ENCODE data around the gene PPP2R2D. TPM values are rescaled to one million over a fixed set of nuclear protein-coding genes. Genes with fewer than 3 reads are reported as not detected.
"Not testable (repeated sequence)": the region's sequence is repeated elsewhere in the genome, so short reads cannot be mapped to it uniquely, and the experiment has no call there.

The PPP2R2D gene
- total RNA-seq, 1 experiment from 2014 or later = 33.2 TPM

DNA sequence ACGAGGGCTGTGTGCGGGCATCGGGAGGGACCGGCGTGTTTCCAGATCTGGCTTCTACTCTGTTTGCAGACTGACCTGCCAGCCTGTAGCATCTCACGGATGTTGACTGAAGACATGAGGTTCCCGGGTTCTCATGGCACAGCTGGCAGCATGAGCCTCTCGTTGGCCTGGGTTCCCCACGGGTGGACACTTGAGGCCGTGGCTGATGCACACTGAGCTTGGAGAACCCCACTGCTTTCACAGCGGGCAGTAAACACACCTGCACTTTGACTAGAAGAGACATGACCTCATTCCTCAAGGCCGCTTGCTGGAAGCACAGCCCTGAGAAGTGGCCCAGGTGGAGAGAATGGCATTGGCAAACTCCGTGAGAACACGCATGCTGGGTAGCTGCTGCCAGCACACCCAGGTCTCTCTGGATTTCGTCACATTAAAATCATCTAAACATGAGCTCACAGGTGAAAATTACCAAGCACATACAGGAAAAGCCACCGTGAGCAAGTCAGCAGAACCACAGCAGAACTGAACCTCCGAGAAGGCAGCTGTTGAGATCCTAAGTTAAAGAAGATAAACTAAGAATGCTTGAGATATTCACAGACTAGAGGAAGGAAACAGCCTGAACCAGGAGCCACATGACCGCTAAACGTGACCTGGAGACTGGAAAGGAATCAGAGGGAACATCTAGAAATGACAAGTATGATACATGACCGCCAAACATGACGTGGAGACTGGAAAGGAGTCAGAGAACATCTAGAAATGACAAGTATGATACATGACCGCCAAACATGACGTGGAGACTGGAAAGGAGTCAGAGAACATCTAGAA, 48.4 kb downstream of the PPP2R2D start (continued):
- TF ChIP-seq, protein P1, sequence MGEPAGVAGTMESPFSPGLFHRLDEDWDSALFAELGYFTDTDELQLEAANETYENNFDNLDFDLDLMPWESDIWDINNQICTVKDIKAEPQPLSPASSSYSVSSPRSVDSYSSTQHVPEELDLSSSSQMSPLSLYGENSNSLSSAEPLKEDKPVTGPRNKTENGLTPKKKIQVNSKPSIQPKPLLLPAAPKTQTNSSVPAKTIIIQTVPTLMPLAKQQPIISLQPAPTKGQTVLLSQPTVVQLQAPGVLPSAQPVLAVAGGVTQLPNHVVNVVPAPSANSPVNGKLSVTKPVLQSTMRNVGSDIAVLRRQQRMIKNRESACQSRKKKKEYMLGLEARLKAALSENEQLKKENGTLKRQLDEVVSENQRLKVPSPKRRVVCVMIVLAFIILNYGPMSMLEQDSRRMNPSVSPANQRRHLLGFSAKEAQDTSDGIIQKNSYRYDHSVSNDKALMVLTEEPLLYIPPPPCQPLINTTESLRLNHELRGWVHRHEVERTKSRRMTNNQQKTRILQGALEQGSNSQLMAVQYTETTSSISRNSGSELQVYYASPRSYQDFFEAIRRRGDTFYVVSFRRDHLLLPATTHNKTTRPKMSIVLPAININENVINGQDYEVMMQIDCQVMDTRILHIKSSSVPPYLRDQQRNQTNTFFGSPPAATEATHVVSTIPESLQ (CRISPR knock-in tag; IDR thresholded peaks at IDR 0.05) = no peak
- TF ChIP-seq TEAD4 (CRISPR knock-in tag; IDR thresholded peaks at IDR 0.05) (no peak), CREB1 (CRISPR knock-in tag; IDR thresholded peaks at IDR 0.05) (no peak), ZNF396 (CRISPR knock-in tag; IDR thresholded peaks at IDR 0.05; ENCODE audit: borderline replicate concordance) (no peak)
- TF ChIP-seq, protein P2, sequence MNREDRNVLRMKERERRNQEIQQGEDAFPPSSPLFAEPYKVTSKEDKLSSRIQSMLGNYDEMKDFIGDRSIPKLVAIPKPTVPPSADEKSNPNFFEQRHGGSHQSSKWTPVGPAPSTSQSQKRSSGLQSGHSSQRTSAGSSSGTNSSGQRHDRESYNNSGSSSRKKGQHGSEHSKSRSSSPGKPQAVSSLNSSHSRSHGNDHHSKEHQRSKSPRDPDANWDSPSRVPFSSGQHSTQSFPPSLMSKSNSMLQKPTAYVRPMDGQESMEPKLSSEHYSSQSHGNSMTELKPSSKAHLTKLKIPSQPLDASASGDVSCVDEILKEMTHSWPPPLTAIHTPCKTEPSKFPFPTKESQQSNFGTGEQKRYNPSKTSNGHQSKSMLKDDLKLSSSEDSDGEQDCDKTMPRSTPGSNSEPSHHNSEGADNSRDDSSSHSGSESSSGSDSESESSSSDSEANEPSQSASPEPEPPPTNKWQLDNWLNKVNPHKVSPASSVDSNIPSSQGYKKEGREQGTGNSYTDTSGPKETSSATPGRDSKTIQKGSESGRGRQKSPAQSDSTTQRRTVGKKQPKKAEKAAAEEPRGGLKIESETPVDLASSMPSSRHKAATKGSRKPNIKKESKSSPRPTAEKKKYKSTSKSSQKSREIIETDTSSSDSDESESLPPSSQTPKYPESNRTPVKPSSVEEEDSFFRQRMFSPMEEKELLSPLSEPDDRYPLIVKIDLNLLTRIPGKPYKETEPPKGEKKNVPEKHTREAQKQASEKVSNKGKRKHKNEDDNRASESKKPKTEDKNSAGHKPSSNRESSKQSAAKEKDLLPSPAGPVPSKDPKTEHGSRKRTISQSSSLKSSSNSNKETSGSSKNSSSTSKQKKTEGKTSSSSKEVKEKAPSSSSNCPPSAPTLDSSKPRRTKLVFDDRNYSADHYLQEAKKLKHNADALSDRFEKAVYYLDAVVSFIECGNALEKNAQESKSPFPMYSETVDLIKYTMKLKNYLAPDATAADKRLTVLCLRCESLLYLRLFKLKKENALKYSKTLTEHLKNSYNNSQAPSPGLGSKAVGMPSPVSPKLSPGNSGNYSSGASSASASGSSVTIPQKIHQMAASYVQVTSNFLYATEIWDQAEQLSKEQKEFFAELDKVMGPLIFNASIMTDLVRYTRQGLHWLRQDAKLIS (CRISPR knock-in tag; IDR thresholded peaks at IDR 0.05; ENCODE audit: borderline replicate concordance) = no peak

DNA sequence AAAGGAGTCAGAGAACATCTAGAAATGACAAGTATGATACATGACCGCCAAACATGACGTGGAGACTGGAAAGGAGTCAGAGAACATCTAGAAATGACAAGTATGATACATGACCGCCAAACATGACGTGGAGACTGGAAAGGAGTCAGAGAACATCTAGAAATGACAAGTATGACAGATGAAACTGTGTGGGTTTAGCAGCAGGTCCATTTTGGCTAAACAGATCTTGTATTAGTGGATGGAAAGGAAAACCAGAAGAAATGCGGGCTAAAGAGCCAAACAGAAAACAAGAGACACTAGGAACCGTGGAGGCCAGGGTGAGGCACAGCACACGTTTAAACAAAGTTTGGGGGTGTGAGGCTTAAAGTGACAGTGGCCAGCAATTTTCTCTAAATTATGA, 49.1 kb downstream of the PPP2R2D start:
- ATAC-seq; H3K27ac Mint-ChIP-seq; CTCF ChIA-PET; DNase-seq (ENCODE audit: low spot score); H3K9me3 Mint-ChIP-seq; H3K4me3 Mint-ChIP-seq; POLR2A ChIA-PET; H3K27me3 Mint-ChIP-seq (ENCODE audit: low read depth); H3K4me1 Mint-ChIP-seq: not testable (repeated sequence)
- peaks cover 72% of the 10 kb centered on the region for H3K36me3 Mint-ChIP-seq

DNA sequence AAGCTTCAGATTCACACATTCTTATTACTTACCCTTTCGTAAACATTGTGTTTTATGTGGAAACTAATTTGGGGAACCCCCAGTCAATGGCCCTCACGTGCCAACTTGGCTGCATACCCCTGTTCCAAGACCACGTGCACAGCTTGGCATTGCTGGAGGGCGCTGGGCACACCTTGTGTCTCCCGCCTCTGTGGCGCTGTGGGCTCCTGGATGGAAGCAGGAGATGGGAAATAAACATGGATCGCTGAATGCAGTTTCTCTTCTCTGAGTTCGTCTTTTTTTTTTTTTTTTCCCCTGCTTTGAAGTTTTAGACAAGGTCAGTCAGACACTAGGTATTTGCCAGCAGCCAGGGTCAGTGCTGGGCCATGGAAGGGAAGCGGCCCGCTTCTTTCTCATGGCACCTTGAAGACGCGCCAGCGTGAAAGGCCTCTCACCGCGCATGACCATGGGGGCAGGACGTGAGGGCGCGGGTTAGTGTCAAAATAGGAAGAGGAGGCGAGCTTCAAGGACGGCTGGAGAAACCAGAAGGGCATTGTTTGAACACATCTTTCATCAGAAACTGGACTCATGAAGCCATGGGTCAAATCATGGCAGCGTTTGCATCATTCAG, 53.7 kb downstream of the PPP2R2D start:
- Mint-ChIP-seq H3K36me3 (peaks cover 69% of the 10 kb centered on the region), H3K27me3 (ENCODE audit: low read depth) (no peaks in the 10 kb centered on the region), H3K27ac (no peak overlapping the region), H3K4me1 (no peaks in the 10 kb centered on the region), H3K9me3 (peaks cover 17% of the 10 kb centered on the region), H3K4me3 (no peak overlapping the region)
- ATAC-seq = no peak
- no peak for DNase-seq (ENCODE audit: low spot score)
- TF ChIP-seq, protein P3, sequence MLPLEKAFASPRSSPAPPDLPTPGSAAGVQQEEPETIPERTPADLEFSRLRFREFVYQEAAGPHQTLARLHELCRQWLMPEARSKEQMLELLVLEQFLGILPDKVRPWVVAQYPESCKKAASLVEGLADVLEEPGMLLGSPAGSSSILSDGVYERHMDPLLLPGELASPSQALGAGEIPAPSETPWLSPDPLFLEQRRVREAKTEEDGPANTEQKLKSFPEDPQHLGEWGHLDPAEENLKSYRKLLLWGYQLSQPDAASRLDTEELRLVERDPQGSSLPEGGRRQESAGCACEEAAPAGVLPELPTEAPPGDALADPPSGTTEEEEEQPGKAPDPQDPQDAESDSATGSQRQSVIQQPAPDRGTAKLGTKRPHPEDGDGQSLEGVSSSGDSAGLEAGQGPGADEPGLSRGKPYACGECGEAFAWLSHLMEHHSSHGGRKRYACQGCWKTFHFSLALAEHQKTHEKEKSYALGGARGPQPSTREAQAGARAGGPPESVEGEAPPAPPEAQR (CRISPR knock-in tag; IDR thresholded peaks at IDR 0.05) = no peak
- TF ChIP-seq PRRX2 (CRISPR knock-in tag; IDR thresholded peaks at IDR 0.05) = no peak
- no peak for TF ChIP-seq NFE2L1 (CRISPR knock-in tag; IDR thresholded peaks at IDR 0.05)
- TF ChIP-seq, protein P4, sequence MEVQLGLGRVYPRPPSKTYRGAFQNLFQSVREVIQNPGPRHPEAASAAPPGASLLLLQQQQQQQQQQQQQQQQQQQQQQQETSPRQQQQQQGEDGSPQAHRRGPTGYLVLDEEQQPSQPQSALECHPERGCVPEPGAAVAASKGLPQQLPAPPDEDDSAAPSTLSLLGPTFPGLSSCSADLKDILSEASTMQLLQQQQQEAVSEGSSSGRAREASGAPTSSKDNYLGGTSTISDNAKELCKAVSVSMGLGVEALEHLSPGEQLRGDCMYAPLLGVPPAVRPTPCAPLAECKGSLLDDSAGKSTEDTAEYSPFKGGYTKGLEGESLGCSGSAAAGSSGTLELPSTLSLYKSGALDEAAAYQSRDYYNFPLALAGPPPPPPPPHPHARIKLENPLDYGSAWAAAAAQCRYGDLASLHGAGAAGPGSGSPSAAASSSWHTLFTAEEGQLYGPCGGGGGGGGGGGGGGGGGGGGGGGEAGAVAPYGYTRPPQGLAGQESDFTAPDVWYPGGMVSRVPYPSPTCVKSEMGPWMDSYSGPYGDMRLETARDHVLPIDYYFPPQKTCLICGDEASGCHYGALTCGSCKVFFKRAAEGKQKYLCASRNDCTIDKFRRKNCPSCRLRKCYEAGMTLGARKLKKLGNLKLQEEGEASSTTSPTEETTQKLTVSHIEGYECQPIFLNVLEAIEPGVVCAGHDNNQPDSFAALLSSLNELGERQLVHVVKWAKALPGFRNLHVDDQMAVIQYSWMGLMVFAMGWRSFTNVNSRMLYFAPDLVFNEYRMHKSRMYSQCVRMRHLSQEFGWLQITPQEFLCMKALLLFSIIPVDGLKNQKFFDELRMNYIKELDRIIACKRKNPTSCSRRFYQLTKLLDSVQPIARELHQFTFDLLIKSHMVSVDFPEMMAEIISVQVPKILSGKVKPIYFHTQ (CRISPR knock-in tag; IDR thresholded peaks at IDR 0.05) = no peak
- TF ChIP-seq SP1 (CRISPR knock-in tag; conservative IDR thresholded peaks at IDR 0.05) = no peak
- TF ChIP-seq ELF4 (CRISPR knock-in tag; IDR thresholded peaks at IDR 0.05; ENCODE audit: low read depth) = no peak
- POLR2A ChIA-PET = interaction anchor here (0.7 kb wide), 1 partner anchor 76 kb away, joined by 3 read pairs; no protein-coding TSS in a partner anchor
- CTCF ChIA-PET = no interaction called here

All from WTC11 (cell line).